Muscle of leg (tissue), 16 donors: ENCODE measurements around the gene P2RY8. TPM values are rescaled to one million over a fixed set of nuclear protein-coding genes. Genes with fewer than 3 reads are reported as not detected.
"Not testable (repeated sequence)": the region's sequence is repeated elsewhere in the genome, so short reads cannot be mapped to it uniquely, and the experiment has no call there.

Experiments used
- DNase-seq: peaks from one replicate; pipeline ENCODE4 v3.0.0; 2013
- H3K27ac ChIP-seq: one replicate; pipeline ENCODE4 v1.5.1; 2013; ENCODE audit warnings: mild to moderate bottlenecking, low read length, control low read depth
- H3K27me3 ChIP-seq: one replicate; pipeline ENCODE4 v1.6.1; 2013; ENCODE audit warnings: low read length; ENCODE audit not compliant: control insufficient read depth, insufficient read depth
- H3K36me3 ChIP-seq: one replicate; pipeline ENCODE4 v1.6.1; 2013; ENCODE audit warnings: low read length; ENCODE audit not compliant: control insufficient read depth, insufficient read depth
- H3K4me1 ChIP-seq: one replicate; pipeline ENCODE4 v1.6.1; 2013; ENCODE audit warnings: low read length; ENCODE audit not compliant: control insufficient read depth, insufficient read depth
- H3K4me3 ChIP-seq: one replicate; pipeline ENCODE4 v1.5.1; 2013; ENCODE audit warnings: low read length, control low read depth
- H3K9me3 ChIP-seq: replicated peaks from 2 replicates; pipeline ENCODE4 v1.6.1; 2013; ENCODE audit warnings: low read depth, low read length; ENCODE audit not compliant: control insufficient read depth
- WGBS: methylation state at CpG from one replicate; pipeline ENCODE4 v1.1.5; 2013; ENCODE audit warnings: missing lambda C conversion rate; ENCODE audit not compliant: insufficient coverage; 5-methylcytosine and 5-hydroxymethylcytosine counted together
- long read RNA-seq, 11 donors: transcript quantifications; one replicate each; lab custom pipeline, GENCODE V29; 2026
- polyA plus RNA-seq, 8 donors: library from polyadenylated mRNA; unstranded; fragments of 120-200 nt; gene quantifications; one replicate each; pipeline versions ENCODE4 v1.2.1 to v1.2.3, GENCODE V29; 2013; ENCODE audit warnings: inconsistent platforms in 1 of 8, low replicate concordance in 1 of 8; ENCODE audit not compliant: insufficient read length in 8 of 8, insufficient read depth in 1 of 8
- total RNA-seq: library from RNA; stranded (reverse); fragments of 120-200 nt; gene quantifications from one replicate; pipeline ENCODE4 v1.2.4, GENCODE V29; 2013

Gene P2RY8
- total RNA-seq (0.58 TPM), polyA plus RNA-seq (1 to 10 TPM in 5 of 8 donors, under 1 TPM in 3; 0.83 to 1.4 (median 1.1) TPM)
- long read RNA-seq, donor 1, result 0 reads
- long read RNA-seq, donor 2, full-length matches to known transcripts, result 1 of 1 reads
- long read RNA-seq, donor 2, partial matches to known transcripts, result 0 of 1 reads
- long read RNA-seq, donor 2, other reads (novel, unspliced or antisense), result 0 of 1 reads
- long read RNA-seq, donor 3, result 0 reads
- long read RNA-seq, donor 4, result 0 reads
- long read RNA-seq, donor 5, result 0 reads
- long read RNA-seq, donor 6, result 0 reads
- long read RNA-seq, donor 7, result 0 reads
- long read RNA-seq, donor 8, result 0 reads
- long read RNA-seq, donor 9, result 0 reads
- long read RNA-seq, donor 10, full-length matches to known transcripts, result 1 of 1 reads
- long read RNA-seq, donor 10, partial matches to known transcripts, result 0 of 1 reads
- long read RNA-seq, donor 10, other reads (novel, unspliced or antisense), result 0 of 1 reads
- long read RNA-seq, donor 11, result 0 reads

DNA sequence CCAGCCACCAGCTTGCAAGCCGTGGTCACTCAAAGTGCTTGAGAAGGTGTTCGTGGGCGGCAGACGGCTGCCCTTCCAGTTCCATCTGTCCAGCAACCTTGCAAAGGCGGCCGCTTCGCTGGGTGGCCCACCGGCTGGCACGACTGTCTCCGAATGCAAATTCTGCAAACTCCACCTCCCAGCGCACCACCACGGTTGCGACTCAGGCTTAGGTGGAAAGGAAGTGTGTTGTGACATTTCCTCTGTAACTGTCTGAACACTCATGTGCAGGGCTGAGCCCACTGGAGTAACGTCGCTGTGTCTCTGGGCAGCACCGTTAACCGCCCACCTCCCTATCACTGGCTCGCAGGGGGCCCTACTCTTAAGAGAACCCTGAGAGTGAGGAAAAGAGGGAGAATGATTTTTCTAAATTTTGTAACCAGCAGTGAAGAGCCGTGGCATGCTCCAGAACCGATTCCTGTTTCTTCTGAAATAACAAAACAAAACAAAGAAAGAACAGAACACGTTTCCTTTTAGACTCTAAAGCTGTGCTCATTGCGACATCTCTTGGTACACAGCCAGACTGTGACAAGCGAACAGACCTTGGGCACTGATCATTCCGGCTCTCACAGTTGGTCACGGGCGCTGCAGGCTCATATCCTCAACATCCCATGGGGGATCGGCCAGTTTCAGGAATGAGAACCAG, at the start of gene P2RY8:
TSS of gene P2RY8 (minus strand) at position 155 of the 685 bp plus-strand sequence. CDS start 70,627 bp downstream, outside the sequence.
- peak within 1 kb of the TSS; percentile 45 for H3K27ac ChIP-seq
- DNase-seq, result peak; percentile 73

GRCh38 chrX:1584237-1585011, 47.4 kb upstream of the P2RY8 start:
- H3K27me3 ChIP-seq, result peaks cover 2% of the 10 kb centered on the region
- H3K27ac ChIP-seq, result no peak overlapping the region
- H3K36me3 ChIP-seq, result no peaks in the 10 kb centered on the region
- H3K4me1 ChIP-seq, result no peaks in the 10 kb centered on the region
- WGBS, result 96% methylated on average over 5 of the region's 8 CpGs
- peaks cover 3% of the 10 kb centered on the region for H3K9me3 ChIP-seq
- H3K4me3 ChIP-seq, result no peak overlapping the region
- no peak for DNase-seq

More for the DNA sequence above, at the start of gene P2RY8:
- Histone ChIP-seq H3K36me3 (no peaks in the 10 kb centered on the region), H3K27me3 (no peaks in the 10 kb centered on the region), H3K4me3 (peak within 1 kb of the TSS; percentile 16), H3K4me1 (no peaks in the 10 kb centered on the region), H3K9me3 (no peaks in the 10 kb centered on the region)
- 62% methylated on average over 5 of the region's 27 CpGs for WGBS

- 79% methylated on average over 21 of the region's 27 CpGs for WGBS
- H3K27me3 ChIP-seq, result peaks cover 2% of the 10 kb centered on the region
- no peak for DNase-seq
- H3K36me3 ChIP-seq, result no peaks in the 10 kb centered on the region
- H3K4me1 ChIP-seq, result no peaks in the 10 kb centered on the region
- H3K27ac ChIP-seq, result no peak overlapping the region
- peaks cover 3% of the 10 kb centered on the region for H3K9me3 ChIP-seq
- H3K4me3 ChIP-seq, result no peak overlapping the region
Measured at GRCh38 chrX:1582686-1583437, 45.9 kb upstream of the P2RY8 start.

GRCh38 chrX:1581132-1581531, 44.1 kb upstream of the P2RY8 start:
- Histone ChIP-seq H3K27ac (no peak overlapping the region), H3K27me3 (peaks cover 2% of the 10 kb centered on the region), H3K36me3 (no peaks in the 10 kb centered on the region), H3K4me3 (no peak overlapping the region), H3K4me1 (no peaks in the 10 kb centered on the region), H3K9me3 (peaks cover 3% of the 10 kb centered on the region)
- peak; percentile 36 for DNase-seq
- 37% methylated on average over 2 of the region's 4 CpGs for WGBS

GRCh38 chrX:1578511-1579173, 41.7 kb upstream of the P2RY8 start:
- DNase-seq, result no peak
- WGBS, result 89% methylated on average over 4 of the region's 6 CpGs

GRCh38 chrX:1577845-1578244, 40.9 kb upstream of the P2RY8 start:
- Histone ChIP-seq H3K36me3 (no peaks in the 10 kb centered on the region), H3K4me3 (no peak overlapping the region), H3K9me3 (no peaks in the 10 kb centered on the region), H3K4me1 (no peaks in the 10 kb centered on the region), H3K27me3 (peaks cover 2% of the 10 kb centered on the region), H3K27ac (no peak overlapping the region)
- DNase-seq, result no peak
- 50% methylated on average over 1 of the region's 2 CpGs for WGBS

More at GRCh38 chrX:1578511-1579173, 41.7 kb upstream of the P2RY8 start:
- Histone ChIP-seq H3K9me3 (peaks cover 3% of the 10 kb centered on the region), H3K27me3 (peaks cover 2% of the 10 kb centered on the region), H3K4me3 (no peak overlapping the region), H3K36me3 (no peaks in the 10 kb centered on the region), H3K4me1 (no peaks in the 10 kb centered on the region), H3K27ac (no peak overlapping the region)

GRCh38 chrX:1576201-1576992, 39.4 kb upstream of the P2RY8 start:
- no peaks in the 10 kb centered on the region for H3K36me3 ChIP-seq
- no peak overlapping the region for H3K4me3 ChIP-seq
- DNase-seq, result no peak
- 83% methylated on average over 2 of the region's 6 CpGs for WGBS
- H3K27ac ChIP-seq, result no peak overlapping the region
- no peaks in the 10 kb centered on the region for H3K4me1 ChIP-seq
- no peaks in the 10 kb centered on the region for H3K27me3 ChIP-seq
- no peaks in the 10 kb centered on the region for H3K9me3 ChIP-seq

DNA sequence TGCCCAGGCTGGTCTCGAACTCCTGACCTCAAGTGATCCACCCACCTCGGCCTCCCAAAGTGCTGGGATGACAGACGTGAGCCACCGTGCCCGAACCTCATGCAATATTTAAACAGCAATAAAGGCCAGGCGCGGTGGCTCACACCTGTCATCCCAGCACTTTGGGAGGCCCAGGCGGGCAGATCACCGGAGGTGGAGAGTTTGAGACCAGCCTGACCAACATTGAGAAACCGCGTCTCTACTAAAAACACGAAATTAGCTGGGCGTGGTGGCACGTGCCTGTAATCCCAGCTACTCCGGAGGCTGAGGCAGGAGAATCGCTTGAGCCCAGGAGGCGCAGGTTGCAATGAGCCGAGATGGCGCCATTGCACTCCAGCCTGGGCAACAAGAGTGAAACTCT, 37.2 kb upstream of the P2RY8 start:
- not testable (repeated sequence) for H3K27ac ChIP-seq, H3K4me3 ChIP-seq, H3K4me1 ChIP-seq, H3K27me3 ChIP-seq, H3K9me3 ChIP-seq, DNase-seq, H3K36me3 ChIP-seq
- WGBS, result 92% methylated on average over 15 of the region's 19 CpGs
